Activated T-helper 9 cell treated with anti-CD3 and anti-CD28 coated beads, Interleukin-2, amount 50 U/mL, for 16 hours (primary cell): Measurements from ENCODE around the gene CXADR.
"Not testable (repeated sequence)": the region's sequence is repeated elsewhere in the genome, so short reads cannot be mapped to it uniquely, and the experiment has no call there.

Source experiments
- DNase-seq: peaks from one replicate; pipeline ENCODE4 v3.0.0-alpha.2; 2020; ENCODE audit warnings: low read depth

CXADR gene

DNA sequence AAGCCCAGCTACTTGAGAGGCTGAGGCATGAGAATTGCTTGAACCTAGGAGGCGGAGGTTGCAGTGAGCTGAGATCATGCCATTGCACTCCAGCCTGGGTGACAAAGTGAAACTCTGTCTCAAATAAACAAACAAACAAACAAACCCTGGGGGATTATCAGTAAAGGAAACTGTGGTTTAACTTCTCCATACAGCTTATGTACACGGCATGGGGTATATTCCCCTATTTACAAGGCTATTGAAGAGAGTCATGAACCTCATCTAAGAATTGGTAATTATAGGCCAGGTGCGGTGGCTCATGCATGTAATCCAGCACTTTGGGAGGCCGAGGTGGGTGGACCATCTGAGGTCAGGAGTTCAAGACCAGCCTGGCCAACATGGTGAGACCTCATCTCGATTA lies 9.9 kb upstream of the CXADR start:
- not testable (repeated sequence) for DNase-seq

DNA sequence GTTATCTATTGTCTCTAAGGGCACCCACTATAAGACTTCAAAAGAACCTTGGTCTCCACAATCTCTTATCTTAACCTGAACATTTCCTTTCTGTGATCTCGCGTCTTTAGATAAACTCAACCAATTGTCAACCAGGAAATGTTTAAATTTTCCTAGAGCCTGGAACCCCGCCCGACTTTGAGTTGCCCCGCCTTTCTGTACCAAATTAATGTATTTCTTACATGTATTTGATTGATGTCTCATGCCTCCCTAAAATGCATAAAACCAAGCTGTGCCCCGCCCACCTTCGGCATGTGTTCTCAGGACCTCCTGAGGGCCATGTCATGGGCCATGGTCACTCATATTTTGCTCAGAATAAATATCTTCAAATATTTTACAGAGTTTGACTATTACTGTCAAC lies 5.9 kb upstream of the CXADR start:
- DNase-seq: no peak

GRCh38 chr21:17507591-17507990 lies 5.3 kb upstream of the CXADR start:
- no peak for DNase-seq

DNA sequence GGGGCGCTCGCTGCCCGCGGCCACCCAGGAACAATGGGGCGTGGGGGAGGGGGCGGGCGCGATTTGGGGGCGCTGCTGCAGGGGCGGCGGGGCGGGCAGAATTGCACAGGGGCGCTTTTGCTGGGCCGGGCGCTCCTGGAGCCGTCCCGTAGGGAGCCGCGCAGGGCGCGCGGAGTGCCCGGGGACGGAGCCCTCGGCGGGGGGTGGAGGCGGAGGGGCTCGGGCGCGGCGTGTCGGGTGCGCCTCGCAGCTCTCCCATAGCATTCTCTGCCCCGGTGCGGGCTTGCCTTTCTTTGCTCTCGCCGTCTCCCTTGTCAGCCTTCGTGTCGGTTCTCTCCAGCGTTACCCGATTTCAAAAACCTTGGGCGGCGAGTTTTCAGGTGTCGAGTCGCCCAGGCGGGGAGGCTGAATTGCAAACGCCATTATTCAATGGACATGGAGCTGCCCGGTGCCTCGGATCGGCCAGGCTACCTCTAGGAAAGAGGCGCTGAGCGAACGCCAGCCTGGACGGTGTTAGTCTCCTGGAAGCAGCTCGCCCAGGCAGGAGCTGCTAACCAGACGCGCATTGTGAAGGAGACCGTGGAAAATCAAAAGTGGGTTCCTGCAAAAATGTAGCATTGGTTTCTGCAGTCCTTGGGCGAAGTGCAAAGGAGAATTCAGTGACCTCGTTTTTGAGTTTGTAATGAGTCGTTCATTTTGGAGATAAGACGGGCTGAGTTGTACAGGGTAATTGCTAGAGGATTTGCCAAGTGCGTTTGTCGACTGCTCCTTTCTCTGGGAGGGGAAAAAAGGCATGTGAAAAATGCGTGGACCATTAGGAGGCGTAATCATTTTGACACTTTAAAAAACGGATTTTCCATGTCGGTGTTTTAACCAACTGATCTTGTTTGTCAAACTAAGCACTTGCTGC lies 626 bp downstream of the CXADR start:
- no peak for DNase-seq

DNA sequence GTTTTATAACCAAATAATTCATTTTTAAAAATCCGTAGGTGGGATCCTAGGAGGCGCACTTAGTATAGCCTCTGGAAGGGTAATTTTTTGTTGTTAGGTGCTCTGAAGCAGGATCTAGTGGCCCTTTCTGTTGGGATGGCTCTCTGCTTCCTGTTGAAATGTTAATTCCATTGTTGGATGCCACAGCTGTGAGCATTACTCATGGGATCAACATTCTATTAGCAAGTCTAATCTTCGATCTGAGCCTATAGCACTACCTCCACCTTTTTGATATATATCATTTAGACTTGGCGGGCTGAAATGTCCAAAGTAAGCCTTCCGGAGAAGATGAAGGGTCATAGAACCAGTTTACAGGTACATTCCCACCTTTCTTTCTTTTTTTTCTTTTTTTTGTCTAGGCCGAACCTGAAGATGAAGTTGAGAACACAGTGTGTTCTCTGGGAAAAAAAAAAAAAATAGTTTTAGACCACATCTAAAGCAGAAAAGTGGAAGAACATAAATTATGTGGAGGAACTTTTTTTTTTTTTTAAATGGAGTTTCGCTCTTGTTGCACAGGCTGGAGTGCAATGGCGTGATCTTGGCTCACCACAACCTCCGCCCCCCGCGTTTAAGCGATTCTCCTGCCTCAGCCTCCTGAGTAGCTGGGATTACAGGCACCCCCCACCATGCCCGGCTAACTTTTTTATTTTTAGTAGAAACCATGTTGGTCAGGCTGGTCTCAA lies 1.4 kb downstream of the CXADR start:
- no peak for DNase-seq

GRCh38 chr21:17517008-17517407 lies 4.2 kb downstream of the CXADR start:
- not testable (repeated sequence) for DNase-seq

- DNase-seq: no peak
These were observed 6.4 kb downstream of the CXADR start for GRCh38 chr21:17519208-17519738.

DNA sequence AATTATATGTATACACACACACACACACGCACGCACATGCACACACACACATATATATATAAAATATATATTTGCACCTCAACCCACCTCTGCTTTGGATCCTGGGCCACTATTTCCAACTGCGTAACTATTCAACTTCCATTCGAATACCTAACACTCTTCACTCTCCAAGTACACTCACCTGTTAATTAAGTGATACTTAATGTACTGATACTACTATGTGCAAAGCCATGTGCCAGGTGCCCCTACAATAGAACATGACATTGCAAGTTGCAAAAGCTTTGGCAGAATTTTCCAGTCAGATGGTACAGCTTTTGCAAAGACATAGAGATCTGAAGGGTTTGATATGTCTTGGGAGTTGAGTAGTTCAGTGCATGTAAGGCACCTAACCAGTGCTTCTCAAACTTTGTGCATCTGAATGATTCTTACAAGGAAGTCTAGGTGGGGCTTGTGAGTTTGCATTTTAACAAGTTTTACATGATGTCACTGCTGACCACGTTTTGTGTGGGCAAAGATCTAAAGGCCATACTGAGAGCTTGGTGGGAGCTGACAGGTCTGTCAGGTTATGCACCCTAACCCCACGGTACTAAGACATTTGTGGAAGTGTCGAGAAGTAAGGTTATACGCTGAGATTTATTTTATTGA lies 7.2 kb downstream of the CXADR start:
- no peak for DNase-seq

DNA sequence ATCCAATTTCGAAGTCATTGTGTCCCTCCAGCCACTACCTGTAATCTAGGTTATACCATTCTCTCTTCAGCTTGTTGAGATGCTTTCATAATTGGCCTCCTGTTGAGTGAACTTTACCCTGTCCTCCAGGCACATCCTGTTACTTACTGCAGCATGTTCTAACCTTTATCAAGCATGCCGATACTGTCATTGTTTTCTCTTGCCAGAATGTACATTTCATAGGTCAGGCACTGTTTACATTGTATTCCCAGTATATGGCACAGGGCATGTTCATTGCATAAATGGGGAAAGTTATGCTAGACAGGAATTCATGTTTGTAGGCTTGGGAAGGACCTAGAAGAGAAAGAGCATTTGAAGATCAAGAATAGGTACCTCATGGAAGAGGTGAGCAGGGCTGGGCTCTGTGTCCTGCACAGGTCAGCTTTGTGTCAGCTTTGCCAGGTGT lies 10.2 kb downstream of the CXADR start:
- no peak for DNase-seq

- not testable (repeated sequence) for DNase-seq
These were observed 11.2 kb downstream of the CXADR start for GRCh38 chr21:17523979-17524494.

DNA sequence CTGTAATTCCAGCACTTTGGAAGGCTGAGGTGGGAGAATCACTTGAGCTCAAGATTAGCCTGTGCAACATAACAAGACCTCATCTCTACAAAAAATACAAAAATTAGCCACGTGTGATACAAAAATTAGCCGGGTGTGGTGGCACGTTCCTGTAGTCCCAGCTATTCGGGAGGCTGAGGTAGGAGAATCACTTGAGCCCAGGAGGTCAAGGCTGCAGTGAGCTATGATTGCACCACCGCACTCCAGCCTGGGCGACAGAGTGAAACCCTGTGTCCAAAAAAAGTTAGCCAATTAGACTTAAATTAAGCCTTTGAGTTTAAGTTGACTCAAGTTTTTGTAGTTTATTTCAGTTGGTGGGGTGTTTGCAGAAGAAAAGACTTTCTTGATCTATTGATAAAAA lies 11.8 kb downstream of the CXADR start:
- no peak for DNase-seq

GRCh38 chr21:17526776-17527175 lies 13.9 kb downstream of the CXADR start:
- DNase-seq: no peak

GRCh38 chr21:17527240-17527639 lies 14.4 kb downstream of the CXADR start:
- no peak for DNase-seq

DNA sequence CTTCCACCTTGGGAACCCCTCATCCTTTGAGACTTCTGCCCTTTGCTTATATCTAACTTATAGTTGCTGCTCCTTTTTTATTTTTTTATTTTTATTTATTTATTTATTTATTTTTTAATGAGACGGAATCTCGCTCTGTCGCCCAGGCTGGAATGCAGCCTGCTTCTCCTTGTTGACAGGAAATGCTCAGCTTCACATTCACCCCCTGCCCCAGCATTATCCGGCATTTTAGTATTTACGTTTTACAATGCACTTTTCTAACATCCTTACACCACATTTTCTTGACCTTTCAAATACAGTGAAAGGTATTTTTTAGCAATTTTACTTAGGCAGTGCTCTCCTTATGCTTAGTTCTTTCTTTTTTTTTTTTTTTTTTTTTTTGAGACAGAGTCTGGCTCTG lies 14.9 kb downstream of the CXADR start:
- DNase-seq: no peak

GRCh38 chr21:17529648-17530047 lies 16.8 kb downstream of the CXADR start:
- DNase-seq: no peak

GRCh38 chr21:17532292-17532691 lies 19.4 kb downstream of the CXADR start:
- no peak for DNase-seq

DNA sequence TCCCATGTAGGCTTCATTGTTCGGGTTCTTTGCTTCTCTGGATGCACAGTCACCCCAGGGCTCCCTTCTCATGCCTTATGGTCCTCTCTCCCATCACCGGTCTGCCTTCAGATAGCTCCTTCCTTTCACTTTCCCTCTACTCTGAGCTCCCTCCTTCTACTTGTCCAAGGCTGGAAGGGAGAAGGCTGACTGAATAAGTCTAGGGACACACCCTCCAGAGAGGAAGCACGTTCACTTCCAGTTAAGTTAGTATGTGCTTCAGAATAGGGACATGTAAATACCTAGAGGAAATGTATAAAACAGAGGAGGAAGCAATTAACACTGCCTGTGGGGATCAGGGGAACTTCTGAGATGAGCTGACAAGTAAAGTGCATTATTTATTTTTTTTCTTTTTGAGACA lies 23.5 kb downstream of the CXADR start:
- no peak for DNase-seq

- DNase-seq: no peak
These were observed 24.5 kb downstream of the CXADR start for GRCh38 chr21:17537299-17537698.

- no peak for DNase-seq
These were observed 25.7 kb downstream of the CXADR start for GRCh38 chr21:17538576-17538975.

DNA sequence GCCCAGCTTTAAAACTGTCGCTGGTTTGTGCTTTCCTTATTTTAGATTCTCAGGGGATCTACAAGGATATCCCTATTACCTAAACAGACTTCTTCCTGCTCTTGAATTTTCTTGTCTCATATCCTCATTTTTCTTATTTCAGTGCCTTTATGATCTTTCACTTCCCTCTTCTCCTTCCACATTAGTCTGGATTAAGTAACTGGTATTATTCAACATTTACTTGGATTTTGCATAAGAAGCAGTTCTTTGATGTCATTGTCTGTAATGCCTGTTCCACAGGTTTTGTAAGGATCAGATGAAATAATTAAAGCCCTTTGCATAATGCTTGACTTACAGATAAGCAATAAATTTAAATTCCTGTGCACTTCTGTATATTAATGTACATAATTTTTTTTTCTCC lies 26.5 kb downstream of the CXADR start:
- DNase-seq: no peak

- DNase-seq: no peak
These were observed 27.0 kb downstream of the CXADR start for GRCh38 chr21:17539743-17540341.

- DNase-seq: no peak
These were observed 27.7 kb downstream of the CXADR start for GRCh38 chr21:17540530-17540929.
